GM23338 (cell line): ENCODE results near the gene CACNB1. TPM values are rescaled to one million over a fixed set of nuclear protein-coding genes. Genes with fewer than 3 reads are reported as not detected.
A peak's percentile ranks its signal among the peaks of the same experiment; 100 is the strongest.

Source experiments
- ATAC-seq: fragments of 200-7000 bp; cut with Tn5 transposase; 3 replicates; pipeline ENCODE4 v1.9.1; 2020
- DNase-seq: peaks from one replicate; pipeline ENCODE4 v3.0.0-alpha.2; 2015; ENCODE audit warnings: low spot score
- H2AFZ ChIP-seq: fragments of 200-600 bp; sonication (generic); 2 replicates; pipeline ENCODE4 v1.8.0; 2016; ENCODE audit warnings: antibody characterized with exemption, mild to moderate bottlenecking, moderate library complexity
- H3F3A ChIP-seq: fragments of 200-600 bp; sonication (generic); replicated peaks from 2 replicates; pipeline ENCODE4 v1.8.0; 2017; ENCODE audit warnings: antibody characterized with exemption, mixed run types, low read depth
- H3K27ac ChIP-seq: fragments of 200-600 bp; sonication (generic); 2 replicates; pipeline ENCODE4 v1.6.1; 2016; ENCODE audit warnings: low read depth
- H3K27me3 ChIP-seq: fragments of 200-600 bp; sonication (generic); 2 replicates; pipeline ENCODE4 v1.8.0; 2016; ENCODE audit warnings: mild to moderate bottlenecking, mixed run types, moderate library complexity; ENCODE audit not compliant: insufficient read depth
- H3K36me3 ChIP-seq: fragments of 200-600 bp; sonication (generic); 2 replicates; pipeline ENCODE4 v1.8.0; 2016; ENCODE audit warnings: mild to moderate bottlenecking; ENCODE audit not compliant: insufficient read depth
- H3K4me1 ChIP-seq: fragments of 200-600 bp; sonication (generic); 2 replicates; pipeline ENCODE4 v1.8.0; 2016; ENCODE audit warnings: mild to moderate bottlenecking, moderate library complexity; ENCODE audit not compliant: insufficient read depth
- H3K4me2 ChIP-seq: fragments of 200-600 bp; sonication (generic); 2 replicates; pipeline ENCODE4 v1.7.1; 2017; ENCODE audit warnings: mixed run types
- H3K4me3 ChIP-seq: fragments of 200-600 bp; sonication (generic); 2 replicates; pipeline ENCODE4 v1.6.1; 2016; ENCODE audit warnings: mixed run types
- H3K79me2 ChIP-seq: fragments of 200-600 bp; sonication (generic); replicated peaks from 2 replicates; pipeline ENCODE4 v1.8.0; 2017; ENCODE audit warnings: mild to moderate bottlenecking; ENCODE audit not compliant: insufficient read depth
- H3K9me2 ChIP-seq: fragments of 200-600 bp; sonication (generic); 2 replicates; pipeline ENCODE4 v1.8.0; 2017; ENCODE audit not compliant: insufficient read depth
- H4K20me1 ChIP-seq: fragments of 200-600 bp; sonication (generic); replicated peaks from 2 replicates; pipeline ENCODE4 v1.8.0; 2017; ENCODE audit warnings: mild to moderate bottlenecking; ENCODE audit not compliant: insufficient read depth
- H3K27ac Mint-ChIP-seq: 2 replicates; pipeline ENCODE4 v1.8.0; 2020; ENCODE audit warnings: inconsistent platforms, mild to moderate bottlenecking, moderate library complexity, mixed read lengths
- H3K27me3 Mint-ChIP-seq: 3 replicates; pipeline ENCODE4 v1.8.0; 2022; ENCODE audit warnings: low read depth, mild to moderate bottlenecking, moderate library complexity, mixed read lengths, inconsistent platforms; ENCODE audit not compliant: insufficient read depth, poor library complexity
- H3K36me3 Mint-ChIP-seq: 3 replicates; pipeline ENCODE4 v1.8.0; 2021; ENCODE audit warnings: low read depth, mild to moderate bottlenecking, inconsistent platforms, moderate library complexity, mixed read lengths
- H3K4me1 Mint-ChIP-seq: 3 replicates; pipeline ENCODE4 v1.8.0; 2020; ENCODE audit warnings: mild to moderate bottlenecking, inconsistent platforms, mixed read lengths
- H3K4me3 Mint-ChIP-seq: 3 replicates; pipeline ENCODE4 v1.8.0; 2021; ENCODE audit warnings: moderate library complexity, mild to moderate bottlenecking, inconsistent platforms, mixed read lengths
- H3K9me3 Mint-ChIP-seq: 3 replicates; pipeline ENCODE4 v1.8.0; 2020; ENCODE audit warnings: moderate library complexity, mild to moderate bottlenecking, inconsistent platforms, mixed read lengths
- CREB1 ChIP-seq: fragments of 250-450 bp; sonication (Bioruptor Pico); IDR thresholded peaks from 2 replicates; pipeline ENCODE4 v1.5.0; 2020; ENCODE audit warnings: low read depth, mild to moderate bottlenecking, moderate library complexity
- polyA plus RNA-seq: library from polyadenylated mRNA; unstranded; fragments of >200 nt; fragmentation: Nextera tagmentation; extraction: Ambion mirVana; gene quantifications from 2 replicates; pipeline ENCODE4 v1.2.1, GENCODE V29; 2016
- total RNA-seq: library from RNA; depleted of rRNA; stranded (reverse); fragments of >200 nt; shearing (Covaris generic); gene quantifications from 2 replicates; pipeline ENCODE4 v1.2.3, GENCODE V29; 2014
- TF ChIP-seq, protein P1 (sequence below): IDR thresholded peaks from one replicate; pipeline ENCODE4 v1.6.1; 2018; ENCODE audit warnings: antibody characterized with exemption; ENCODE audit not compliant: unreplicated experiment
- TF ChIP-seq, protein P2 (sequence below), 2 experiments: fragments of 200-600 bp in 1 of 2; sonication (generic) in 1 of 2; conservative IDR thresholded peaks; 2 replicates each; pipeline versions ENCODE4 v1.5.1 to v1.6.1; 2016 to 2017; ENCODE audit warnings: antibody characterized with exemption in 2 of 2, low read depth in 2 of 2, mild to moderate bottlenecking in 2 of 2, moderate library complexity in 1 of 2
- TF ChIP-seq, protein P3 (sequence below): IDR thresholded peaks from 2 replicates; pipeline ENCODE4 v1.6.1; 2016; ENCODE audit warnings: antibody characterized with exemption
- TF ChIP-seq, protein P4 (sequence below): fragments of 250-450 bp; sonication (Bioruptor Pico); IDR thresholded peaks from 2 replicates; pipeline ENCODE4 v1.5.0; 2020; ENCODE audit warnings: mild to moderate bottlenecking, moderate library complexity

CACNB1 gene
- total and polyA plus RNA-seq, 2 experiments from 2014 or later, result 8.4 to 13.1 TPM

DNA sequence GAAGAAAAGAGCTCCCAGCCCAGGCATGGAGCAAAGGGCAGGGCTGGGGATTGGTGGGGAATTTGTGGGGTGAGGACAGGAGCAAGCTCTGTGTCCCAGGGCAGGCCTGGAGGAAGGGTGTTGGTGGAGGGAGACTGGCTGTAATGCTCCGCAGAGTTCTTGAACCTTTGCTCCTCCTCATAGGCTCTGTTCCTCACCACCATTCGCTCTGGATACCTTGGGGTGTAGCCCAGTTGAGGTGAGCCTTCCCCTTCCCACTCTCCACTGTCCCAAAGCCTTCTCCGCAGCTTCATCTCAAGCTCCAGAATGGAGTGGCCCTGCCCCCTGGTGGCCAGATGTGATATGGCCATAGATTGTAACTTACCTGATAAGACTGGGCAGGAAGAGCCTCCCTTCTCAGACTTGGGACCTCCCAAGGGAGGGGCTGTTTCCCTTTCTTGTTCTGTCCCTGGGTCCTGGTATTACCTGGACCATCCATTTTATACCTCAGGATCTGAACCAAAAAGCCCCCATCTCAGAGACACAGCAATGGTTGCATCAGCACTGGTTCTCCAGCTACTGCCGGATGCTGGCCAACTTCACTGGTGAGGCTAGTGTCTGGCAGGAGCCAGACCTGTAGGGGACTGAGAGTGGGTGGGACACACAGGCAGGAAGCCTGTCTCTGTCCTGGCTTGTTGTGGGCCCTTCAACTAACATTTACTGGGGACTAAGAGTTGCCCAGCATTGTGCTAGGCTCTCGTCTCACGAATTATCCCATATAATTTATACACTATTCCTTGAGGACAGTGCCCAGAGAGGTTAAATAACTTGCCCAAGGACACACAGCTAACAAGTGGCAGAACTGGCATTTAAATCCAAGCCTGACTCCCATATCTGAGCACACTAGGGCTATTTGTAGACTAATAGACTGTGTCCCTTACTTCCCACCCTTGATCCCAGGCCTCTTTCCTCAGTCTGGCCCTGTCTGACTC is 47.4 kb upstream of the CACNB1 start:
- DNase-seq, result peak; percentile 99
- Histone ChIP-seq H3K27ac (no peak overlapping the region), H3K4me1 (peaks cover 5% of the 10 kb centered on the region; the same call in 1 of the 2 replicates), H3K9me2 (no peaks in the 10 kb centered on the region), H3K79me2 (no peaks in the 10 kb centered on the region), H3K4me3 (no peak overlapping the region), H3K36me3 (no peaks in the 10 kb centered on the region), H3K27me3 (no peaks in the 10 kb centered on the region), H2AFZ (peak overlapping the region; percentile 85), H3F3A (peaks cover 3% of the 10 kb centered on the region; the same call in 1 of the 2 replicates), H3K4me2 (peak overlapping the region; percentile 55; the same call in 1 of the 2 replicates), H4K20me1 (no peaks in the 10 kb centered on the region)
- peaks cover 18% of the 10 kb centered on the region for H3K27me3 Mint-ChIP-seq
- H3K4me1 Mint-ChIP-seq, result peaks cover 22% of the 10 kb centered on the region; the same call in 2 of the 3 replicates
- TF ChIP-seq, protein P1, sequence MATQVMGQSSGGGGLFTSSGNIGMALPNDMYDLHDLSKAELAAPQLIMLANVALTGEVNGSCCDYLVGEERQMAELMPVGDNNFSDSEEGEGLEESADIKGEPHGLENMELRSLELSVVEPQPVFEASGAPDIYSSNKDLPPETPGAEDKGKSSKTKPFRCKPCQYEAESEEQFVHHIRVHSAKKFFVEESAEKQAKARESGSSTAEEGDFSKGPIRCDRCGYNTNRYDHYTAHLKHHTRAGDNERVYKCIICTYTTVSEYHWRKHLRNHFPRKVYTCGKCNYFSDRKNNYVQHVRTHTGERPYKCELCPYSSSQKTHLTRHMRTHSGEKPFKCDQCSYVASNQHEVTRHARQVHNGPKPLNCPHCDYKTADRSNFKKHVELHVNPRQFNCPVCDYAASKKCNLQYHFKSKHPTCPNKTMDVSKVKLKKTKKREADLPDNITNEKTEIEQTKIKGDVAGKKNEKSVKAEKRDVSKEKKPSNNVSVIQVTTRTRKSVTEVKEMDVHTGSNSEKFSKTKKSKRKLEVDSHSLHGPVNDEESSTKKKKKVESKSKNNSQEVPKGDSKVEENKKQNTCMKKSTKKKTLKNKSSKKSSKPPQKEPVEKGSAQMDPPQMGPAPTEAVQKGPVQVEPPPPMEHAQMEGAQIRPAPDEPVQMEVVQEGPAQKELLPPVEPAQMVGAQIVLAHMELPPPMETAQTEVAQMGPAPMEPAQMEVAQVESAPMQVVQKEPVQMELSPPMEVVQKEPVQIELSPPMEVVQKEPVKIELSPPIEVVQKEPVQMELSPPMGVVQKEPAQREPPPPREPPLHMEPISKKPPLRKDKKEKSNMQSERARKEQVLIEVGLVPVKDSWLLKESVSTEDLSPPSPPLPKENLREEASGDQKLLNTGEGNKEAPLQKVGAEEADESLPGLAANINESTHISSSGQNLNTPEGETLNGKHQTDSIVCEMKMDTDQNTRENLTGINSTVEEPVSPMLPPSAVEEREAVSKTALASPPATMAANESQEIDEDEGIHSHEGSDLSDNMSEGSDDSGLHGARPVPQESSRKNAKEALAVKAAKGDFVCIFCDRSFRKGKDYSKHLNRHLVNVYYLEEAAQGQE, result no peak
- TF ChIP-seq, protein P2, sequence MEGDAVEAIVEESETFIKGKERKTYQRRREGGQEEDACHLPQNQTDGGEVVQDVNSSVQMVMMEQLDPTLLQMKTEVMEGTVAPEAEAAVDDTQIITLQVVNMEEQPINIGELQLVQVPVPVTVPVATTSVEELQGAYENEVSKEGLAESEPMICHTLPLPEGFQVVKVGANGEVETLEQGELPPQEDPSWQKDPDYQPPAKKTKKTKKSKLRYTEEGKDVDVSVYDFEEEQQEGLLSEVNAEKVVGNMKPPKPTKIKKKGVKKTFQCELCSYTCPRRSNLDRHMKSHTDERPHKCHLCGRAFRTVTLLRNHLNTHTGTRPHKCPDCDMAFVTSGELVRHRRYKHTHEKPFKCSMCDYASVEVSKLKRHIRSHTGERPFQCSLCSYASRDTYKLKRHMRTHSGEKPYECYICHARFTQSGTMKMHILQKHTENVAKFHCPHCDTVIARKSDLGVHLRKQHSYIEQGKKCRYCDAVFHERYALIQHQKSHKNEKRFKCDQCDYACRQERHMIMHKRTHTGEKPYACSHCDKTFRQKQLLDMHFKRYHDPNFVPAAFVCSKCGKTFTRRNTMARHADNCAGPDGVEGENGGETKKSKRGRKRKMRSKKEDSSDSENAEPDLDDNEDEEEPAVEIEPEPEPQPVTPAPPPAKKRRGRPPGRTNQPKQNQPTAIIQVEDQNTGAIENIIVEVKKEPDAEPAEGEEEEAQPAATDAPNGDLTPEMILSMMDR (conservative IDR thresholded peaks at IDR 0.05; ENCODE audit: low read depth in 2 of 2), result peak; percentile 98 to 99
- no peak for TF ChIP-seq CREB1 (CRISPR knock-in tag)
- no peak overlapping the region for H3K27ac Mint-ChIP-seq
- no peaks in the 10 kb centered on the region for H3K36me3 Mint-ChIP-seq
- ATAC-seq, result peak; percentile 88
- no peak overlapping the region for H3K4me3 Mint-ChIP-seq
- no peaks in the 10 kb centered on the region for H3K9me3 Mint-ChIP-seq

DNA sequence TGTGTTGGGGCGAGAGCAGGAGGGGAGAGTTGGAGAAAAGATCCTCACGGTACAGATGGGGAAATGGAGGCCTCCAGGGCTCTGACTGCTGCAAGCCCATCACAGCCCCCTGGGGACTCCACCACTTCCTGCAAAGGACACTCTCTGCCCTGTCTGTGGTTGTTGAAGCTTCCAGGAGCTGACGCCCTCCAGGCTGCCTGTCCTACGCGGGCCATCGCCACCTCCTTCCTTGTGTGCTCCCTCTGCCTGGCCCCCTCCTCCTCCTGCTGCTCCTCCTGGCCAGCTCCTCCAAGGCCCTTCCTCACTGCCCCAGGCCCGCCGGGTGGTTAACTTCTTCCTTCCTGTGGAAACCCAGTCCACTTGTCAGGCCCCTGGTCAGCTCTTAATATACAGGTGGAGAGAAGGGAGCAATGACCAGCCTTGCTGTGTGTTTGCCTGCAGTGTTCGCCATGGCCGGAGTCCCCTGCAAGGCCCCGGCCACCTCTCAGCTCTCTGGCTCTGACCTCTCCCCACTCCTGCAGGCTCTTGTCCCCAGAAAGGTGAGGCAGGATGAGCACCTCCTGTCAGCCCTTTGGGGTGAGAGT is 46.6 kb upstream of the CACNB1 start:
- Histone ChIP-seq H3K79me2 (no peaks in the 10 kb centered on the region), H3K36me3 (no peaks in the 10 kb centered on the region), H3K9me2 (no peaks in the 10 kb centered on the region), H3K4me2 (peak overlapping the region; percentile 55), H3K27ac (no peak overlapping the region), H3K27me3 (no peaks in the 10 kb centered on the region), H3F3A (peaks cover 3% of the 10 kb centered on the region; the same call in 1 of the 2 replicates), H2AFZ (peak overlapping the region; percentile 85), H4K20me1 (no peaks in the 10 kb centered on the region), H3K4me3 (no peak overlapping the region), H3K4me1 (peaks cover 5% of the 10 kb centered on the region; the same call in 1 of the 2 replicates)
- Mint-ChIP-seq H3K4me1 (peaks cover 24% of the 10 kb centered on the region; the same call in 2 of the 3 replicates), H3K36me3 (no peaks in the 10 kb centered on the region), H3K27ac (no peak overlapping the region), H3K4me3 (no peak overlapping the region), H3K9me3 (no peaks in the 10 kb centered on the region), H3K27me3 (peaks cover 20% of the 10 kb centered on the region)
- ATAC-seq (peak; percentile 4), DNase-seq (peak; percentile 39)
- TF ChIP-seq, protein P3, sequence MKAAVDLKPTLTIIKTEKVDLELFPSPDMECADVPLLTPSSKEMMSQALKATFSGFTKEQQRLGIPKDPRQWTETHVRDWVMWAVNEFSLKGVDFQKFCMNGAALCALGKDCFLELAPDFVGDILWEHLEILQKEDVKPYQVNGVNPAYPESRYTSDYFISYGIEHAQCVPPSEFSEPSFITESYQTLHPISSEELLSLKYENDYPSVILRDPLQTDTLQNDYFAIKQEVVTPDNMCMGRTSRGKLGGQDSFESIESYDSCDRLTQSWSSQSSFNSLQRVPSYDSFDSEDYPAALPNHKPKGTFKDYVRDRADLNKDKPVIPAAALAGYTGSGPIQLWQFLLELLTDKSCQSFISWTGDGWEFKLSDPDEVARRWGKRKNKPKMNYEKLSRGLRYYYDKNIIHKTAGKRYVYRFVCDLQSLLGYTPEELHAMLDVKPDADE, result no peak
- TF ChIP-seq, protein P4, sequence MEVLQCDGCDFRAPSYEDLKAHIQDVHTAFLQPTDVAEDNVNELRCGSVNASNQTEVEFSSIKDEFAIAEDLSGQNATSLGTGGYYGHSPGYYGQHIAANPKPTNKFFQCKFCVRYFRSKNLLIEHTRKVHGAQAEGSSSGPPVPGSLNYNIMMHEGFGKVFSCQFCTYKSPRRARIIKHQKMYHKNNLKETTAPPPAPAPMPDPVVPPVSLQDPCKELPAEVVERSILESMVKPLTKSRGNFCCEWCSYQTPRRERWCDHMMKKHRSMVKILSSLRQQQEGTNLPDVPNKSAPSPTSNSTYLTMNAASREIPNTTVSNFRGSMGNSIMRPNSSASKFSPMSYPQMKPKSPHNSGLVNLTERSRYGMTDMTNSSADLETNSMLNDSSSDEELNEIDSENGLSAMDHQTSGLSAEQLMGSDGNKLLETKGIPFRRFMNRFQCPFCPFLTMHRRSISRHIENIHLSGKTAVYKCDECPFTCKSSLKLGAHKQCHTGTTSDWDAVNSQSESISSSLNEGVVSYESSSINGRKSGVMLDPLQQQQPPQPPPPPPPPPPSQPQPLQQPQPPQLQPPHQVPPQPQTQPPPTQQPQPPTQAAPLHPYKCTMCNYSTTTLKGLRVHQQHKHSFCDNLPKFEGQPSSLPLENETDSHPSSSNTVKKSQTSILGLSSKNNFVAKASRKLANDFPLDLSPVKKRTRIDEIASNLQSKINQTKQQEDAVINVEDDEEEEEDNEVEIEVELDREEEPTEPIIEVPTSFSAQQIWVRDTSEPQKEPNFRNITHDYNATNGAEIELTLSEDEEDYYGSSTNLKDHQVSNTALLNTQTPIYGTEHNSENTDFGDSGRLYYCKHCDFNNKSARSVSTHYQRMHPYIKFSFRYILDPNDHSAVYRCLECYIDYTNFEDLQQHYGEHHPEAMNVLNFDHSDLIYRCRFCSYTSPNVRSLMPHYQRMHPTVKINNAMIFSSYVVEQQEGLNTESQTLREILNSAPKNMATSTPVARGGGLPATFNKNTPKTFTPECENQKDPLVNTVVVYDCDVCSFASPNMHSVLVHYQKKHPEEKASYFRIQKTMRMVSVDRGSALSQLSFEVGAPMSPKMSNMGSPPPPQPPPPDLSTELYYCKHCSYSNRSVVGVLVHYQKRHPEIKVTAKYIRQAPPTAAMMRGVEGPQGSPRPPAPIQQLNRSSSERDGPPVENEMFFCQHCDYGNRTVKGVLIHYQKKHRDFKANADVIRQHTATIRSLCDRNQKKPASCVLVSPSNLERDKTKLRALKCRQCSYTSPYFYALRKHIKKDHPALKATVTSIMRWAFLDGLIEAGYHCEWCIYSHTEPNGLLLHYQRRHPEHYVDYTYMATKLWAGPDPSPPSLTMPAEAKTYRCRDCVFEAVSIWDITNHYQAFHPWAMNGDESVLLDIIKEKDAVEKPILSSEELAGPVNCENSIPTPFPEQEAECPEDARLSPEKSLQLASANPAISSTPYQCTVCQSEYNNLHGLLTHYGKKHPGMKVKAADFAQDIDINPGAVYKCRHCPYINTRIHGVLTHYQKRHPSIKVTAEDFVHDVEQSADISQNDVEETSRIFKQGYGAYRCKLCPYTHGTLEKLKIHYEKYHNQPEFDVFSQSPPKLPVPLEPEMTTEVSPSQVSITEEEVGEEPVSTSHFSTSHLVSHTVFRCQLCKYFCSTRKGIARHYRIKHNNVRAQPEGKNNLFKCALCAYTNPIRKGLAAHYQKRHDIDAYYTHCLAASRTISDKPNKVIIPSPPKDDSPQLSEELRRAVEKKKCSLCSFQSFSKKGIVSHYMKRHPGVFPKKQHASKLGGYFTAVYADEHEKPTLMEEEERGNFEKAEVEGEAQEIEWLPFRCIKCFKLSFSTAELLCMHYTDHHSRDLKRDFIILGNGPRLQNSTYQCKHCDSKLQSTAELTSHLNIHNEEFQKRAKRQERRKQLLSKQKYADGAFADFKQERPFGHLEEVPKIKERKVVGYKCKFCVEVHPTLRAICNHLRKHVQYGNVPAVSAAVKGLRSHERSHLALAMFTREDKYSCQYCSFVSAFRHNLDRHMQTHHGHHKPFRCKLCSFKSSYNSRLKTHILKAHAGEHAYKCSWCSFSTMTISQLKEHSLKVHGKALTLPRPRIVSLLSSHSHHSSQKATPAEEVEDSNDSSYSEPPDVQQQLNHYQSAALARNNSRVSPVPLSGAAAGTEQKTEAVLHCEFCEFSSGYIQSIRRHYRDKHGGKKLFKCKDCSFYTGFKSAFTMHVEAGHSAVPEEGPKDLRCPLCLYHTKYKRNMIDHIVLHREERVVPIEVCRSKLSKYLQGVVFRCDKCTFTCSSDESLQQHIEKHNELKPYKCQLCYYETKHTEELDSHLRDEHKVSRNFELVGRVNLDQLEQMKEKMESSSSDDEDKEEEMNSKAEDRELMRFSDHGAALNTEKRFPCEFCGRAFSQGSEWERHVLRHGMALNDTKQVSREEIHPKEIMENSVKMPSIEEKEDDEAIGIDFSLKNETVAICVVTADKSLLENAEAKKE (CRISPR knock-in tag), result no peak
